Naive thymus-derived CD8-positive, alpha-beta T cell (primary cell): Measurements from ENCODE around the gene SMIM5. TPM values are rescaled to one million over a fixed set of nuclear protein-coding genes. Genes with fewer than 3 reads are reported as not detected.

ENCODE experiments used
- ATAC-seq, 2 donors: fragments of 150-1000 bp; cut with Tn5 transposase in 1 of 2; sonication (Bioruptor Pico), chemical (Tn5 transposase) in 1 of 2; 1 replicate in 1 of 2; 2 replicates in 1 of 2; pipeline ENCODE4 v1.10.0; 2021; ENCODE audit warnings: mild to moderate bottlenecking in 2 of 2, moderate library complexity in 2 of 2
- POLR2A ChIA-PET: fragments of 350-600 bp; sonication (Branson Sonifier 250); formaldehyde crosslinking; loops from one replicate; lab custom pipeline; 2021; ENCODE audit warnings: antibody characterized with exemption; lab: Charles Lee
- DNase-seq, 10 donors: peaks; one replicate each; pipeline versions ENCODE4 v3.0.0 to v3.0.0-alpha.2; 2020 to 2022
- H3K27ac Mint-ChIP-seq, 10 donors: one replicate each; pipeline ENCODE4 v1.8.0; 2020 to 2022; ENCODE audit warnings: mild to moderate bottlenecking in 10 of 10, mixed read lengths in 10 of 10, moderate library complexity in 4 of 10, inconsistent platforms in 1 of 10
- H3K27me3 Mint-ChIP-seq, 5 donors: one replicate each; pipeline ENCODE4 v1.8.0; 2021 to 2022; ENCODE audit warnings: mixed read lengths in 5 of 5
- H3K36me3 Mint-ChIP-seq, 3 donors: one replicate each; pipeline ENCODE4 v1.8.0; 2020 to 2022; ENCODE audit warnings: mixed read lengths in 3 of 3, mild to moderate bottlenecking in 2 of 3, inconsistent platforms in 1 of 3
- H3K4me1 Mint-ChIP-seq, 4 donors: one replicate each; pipeline ENCODE4 v1.8.0; 2021 to 2022; ENCODE audit warnings: mixed read lengths in 4 of 4
- H3K4me3 Mint-ChIP-seq, 10 donors: one replicate each; pipeline ENCODE4 v1.8.0; 2020 to 2022; ENCODE audit warnings: mild to moderate bottlenecking in 10 of 10, mixed read lengths in 10 of 10, moderate library complexity in 6 of 10, inconsistent platforms in 1 of 10
- H3K9me3 Mint-ChIP-seq, 9 donors: one replicate each; pipeline ENCODE4 v1.8.0; 2020 to 2022; ENCODE audit warnings: mixed read lengths in 9 of 9, mild to moderate bottlenecking in 3 of 9, inconsistent platforms in 1 of 9, moderate library complexity in 1 of 9
- polyA plus RNA-seq, 3 donors: library from polyadenylated mRNA; unstranded; fragments of 300-500 nt; fragmentation: Illumina TruSeq; gene quantifications; one replicate each; pipeline ENCODE4 v1.2.3, GENCODE V29; 2021
- total RNA-seq, 8 experiments: library from RNA in 2 of 8; stranded (reverse) in 2 of 8; gene quantifications; one replicate each; pipeline ENCODE4 v1.2.3 and lab custom pipeline; 2021 to 2026

The SMIM5 gene, protein sequence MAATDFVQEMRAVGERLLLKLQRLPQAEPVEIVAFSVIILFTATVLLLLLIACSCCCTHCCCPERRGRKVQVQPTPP
- total RNA-seq = 1 to 10 TPM in 1 of 2 experiments, under 1 TPM in 1; 0.82 to 1.3 TPM
- polyA plus RNA-seq = under 1 TPM in 2 of 3 donors, not detected in 1; 0.06 to 0.13 TPM
- total RNA-seq (lab: John Stamatoyannopoulos, UW) = 0.52 to 3.0 (median 1.1) reads per million in 6 experiments

- DNase-seq (peak; percentile 60 to 87 (median 80)), ATAC-seq (peak; percentile 88 to 90)
- H3K4me3 Mint-ChIP-seq = no peak within 1 kb of the TSS
- H3K36me3 Mint-ChIP-seq = no peaks in the 10 kb centered on the region
- peaks cover 3 to 13% (median 6%) of the 10 kb centered on the region in 4 donors for H3K4me1 Mint-ChIP-seq
- POLR2A ChIA-PET = interaction anchor here (0.6 to 2.7 kb wide), 14 partner anchors 12 to 1116 kb away, joined by 3 to 11 read pairs (median 4); partner anchors contain the start of gene WBP2
- peak within 1 kb of the TSS in 3 of 10 donors; percentile 38 to 86 (median 56) for H3K27ac Mint-ChIP-seq
- H3K27me3 Mint-ChIP-seq = no peaks in the 10 kb centered on the region
- H3K9me3 Mint-ChIP-seq = no peaks in the 10 kb centered on the region
Measured at GRCh38 chr17:75632863-75633485, at the start of gene SMIM5. Gene SMIM5, plus strand, starts transcription at chr17:75633434. Its CDS starts 6,768 bp downstream, at chr17:75640202.

DNA sequence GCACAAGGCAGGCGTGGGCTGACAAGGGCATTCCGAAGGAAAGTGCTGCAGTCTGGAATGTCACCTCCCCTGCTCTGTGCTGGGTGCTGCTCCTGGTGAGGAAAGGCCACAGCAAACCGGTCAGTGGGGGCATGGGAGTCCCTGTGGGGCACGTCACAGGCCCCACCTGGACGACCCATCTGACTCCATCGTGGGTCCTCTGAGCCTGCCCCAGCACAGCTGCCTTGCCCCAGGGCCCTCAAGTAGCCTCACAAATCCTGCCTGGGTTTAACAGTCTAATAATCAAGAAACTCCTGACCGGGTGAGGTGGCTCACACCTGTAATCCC lies 48.4 kb upstream of the SMIM5 start:
- Mint-ChIP-seq H3K4me1 (peaks cover 4 to 22% (median 11%) of the 10 kb centered on the region in 4 donors), H3K27me3 (no peaks in the 10 kb centered on the region), H3K4me3 (no peak overlapping the region), H3K9me3 (peaks cover 0 to 3% (median 0%) of the 10 kb centered on the region in 9 donors), H3K27ac (no peak overlapping the region), H3K36me3 (peaks cover 0 to 4% (median 0%) of the 10 kb centered on the region in 3 donors)
- DNase-seq = no peak
- POLR2A ChIA-PET = no interaction called here
- ATAC-seq = no peak

GRCh38 chr17:75587675-75588595 lies 45.3 kb upstream of the SMIM5 start, which contains the start of gene MYO15B:
Gene MYO15B, plus strand, starts transcription at chr17:75587800. Its CDS starts 258 bp downstream, at chr17:75588058.
- ATAC-seq (peak; percentile 69), DNase-seq (peak; percentile 63 to 85 (median 72))
- Mint-ChIP-seq H3K9me3 (no peaks in the 10 kb centered on the region), H3K27me3 (no peaks in the 10 kb centered on the region), H3K27ac (peak within 1 kb of the TSS; percentile 25 to 90 (median 73)), H3K36me3 (no peaks in the 10 kb centered on the region), H3K4me3 (peak within 1 kb of the TSS; percentile 70 to 90 (median 81)), H3K4me1 (peaks cover 3 to 20% (median 12%) of the 10 kb centered on the region in 4 donors)
- POLR2A ChIA-PET = interaction anchor here (0.6 to 1.8 kb wide), 22 partner anchors 45 to 379 kb away, joined by 3 to 20 read pairs (median 4); partner anchors contain the start of genes LLGL2, MIF4GD, MRPS7 and SLC25A19

DNA sequence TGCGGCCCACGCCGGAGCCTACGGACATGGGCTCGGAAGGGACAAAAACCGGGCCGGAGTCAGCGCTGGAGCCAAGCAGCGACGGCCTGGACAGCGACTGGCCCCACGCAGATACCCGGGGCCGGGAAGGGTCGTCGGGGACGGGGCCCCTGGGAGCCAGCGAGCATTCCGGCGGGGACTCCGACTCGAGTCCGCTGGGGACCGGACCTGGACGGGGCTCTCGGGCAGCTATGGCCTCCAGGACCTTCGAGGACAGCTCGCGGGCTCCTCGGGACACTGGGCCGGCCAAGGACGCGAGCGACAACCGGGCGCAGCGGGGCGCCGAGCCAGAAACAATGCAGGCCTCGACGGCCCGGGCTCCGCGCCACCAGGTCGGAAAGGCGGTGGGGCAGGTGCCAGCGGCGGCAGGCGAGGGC lies 44.6 kb upstream of the SMIM5 start:
- ATAC-seq (peak; percentile 39 to 42), DNase-seq (peak in 1 of 10 donors; percentile 5)
- peaks cover 3 to 20% (median 11%) of the 10 kb centered on the region in 4 donors for H3K4me1 Mint-ChIP-seq
- no peaks in the 10 kb centered on the region for H3K36me3 Mint-ChIP-seq
- no peaks in the 10 kb centered on the region for H3K9me3 Mint-ChIP-seq
- peak overlapping the region in 7 of 10 donors; percentile 73 to 90 (median 81) for H3K4me3 Mint-ChIP-seq
- H3K27me3 Mint-ChIP-seq = no peaks in the 10 kb centered on the region
- H3K27ac Mint-ChIP-seq = peak overlapping the region in 6 of 10 donors; percentile 25 to 90 (median 82)
- POLR2A ChIA-PET = interaction anchor here (0.6 to 1.8 kb wide), 22 partner anchors 11 to 327 kb away, joined by 3 to 20 read pairs (median 4); partner anchors contain the start of genes LLGL2, MIF4GD, MRPS7 and SLC25A19

GRCh38 chr17:75589012-75589918 lies 44.0 kb upstream of the SMIM5 start:
- Mint-ChIP-seq H3K27ac (peak overlapping the region in 8 of 10 donors; percentile 55 to 96 (median 88)), H3K36me3 (no peaks in the 10 kb centered on the region), H3K9me3 (no peaks in the 10 kb centered on the region), H3K4me1 (peaks cover 3 to 20% (median 11%) of the 10 kb centered on the region in 4 donors), H3K4me3 (peak overlapping the region; percentile 67 to 95 (median 81)), H3K27me3 (no peaks in the 10 kb centered on the region)
- DNase-seq (peak; percentile 89 to 98 (median 94)), ATAC-seq (peak; percentile 78 to 83)
- POLR2A ChIA-PET = interaction anchor here (0.6 to 1.8 kb wide), 18 partner anchors 12 to 328 kb away, joined by 3 to 20 read pairs (median 4); partner anchors contain the start of genes GGA3, LLGL2, MIF4GD and MRPS7

GRCh38 chr17:75589919-75590303 lies 43.3 kb upstream of the SMIM5 start:
- Mint-ChIP-seq H3K27me3 (no peaks in the 10 kb centered on the region), H3K27ac (peak overlapping the region in 5 of 10 donors; percentile 27 to 75 (median 52)), H3K4me1 (peaks cover 3 to 20% (median 11%) of the 10 kb centered on the region in 4 donors), H3K9me3 (no peaks in the 10 kb centered on the region), H3K36me3 (no peaks in the 10 kb centered on the region), H3K4me3 (peak overlapping the region in 9 of 10 donors; percentile 15 to 75 (median 46))
- POLR2A ChIA-PET = interaction anchor here (0.6 to 1.5 kb wide), 6 partner anchors 9 to 328 kb away, joined by 3 to 4 read pairs (median 3); partner anchors contain the start of genes GGA3, LLGL2, MIF4GD and MRPS7
- DNase-seq (no peak), ATAC-seq (no peak)

GRCh38 chr17:75590314-75590761 lies 42.9 kb upstream of the SMIM5 start:
- Mint-ChIP-seq H3K9me3 (no peaks in the 10 kb centered on the region), H3K36me3 (no peaks in the 10 kb centered on the region), H3K27ac (peak overlapping the region in 9 of 10 donors; percentile 27 to 84 (median 69)), H3K4me3 (peak overlapping the region; percentile 15 to 75 (median 42)), H3K27me3 (no peaks in the 10 kb centered on the region), H3K4me1 (peaks cover 3 to 20% (median 11%) of the 10 kb centered on the region in 4 donors)
- POLR2A ChIA-PET = interaction anchor here (0.6 to 1.5 kb wide), 6 partner anchors 9 to 329 kb away, joined by 3 to 4 read pairs (median 3); partner anchors contain the start of genes GGA3, LLGL2, MIF4GD and MRPS7
- DNase-seq = no peak
- ATAC-seq = no peak

- H3K27me3 Mint-ChIP-seq = no peaks in the 10 kb centered on the region
- no peaks in the 10 kb centered on the region for H3K9me3 Mint-ChIP-seq
- POLR2A ChIA-PET = interaction anchor here (0.8 to 1.1 kb wide), 3 partner anchors 10 to 185 kb away, joined by 3 read pairs; no protein-coding TSS in a partner anchor
- ATAC-seq = no peak
- H3K4me1 Mint-ChIP-seq = peaks cover 3 to 20% (median 11%) of the 10 kb centered on the region in 4 donors
- no peak for DNase-seq
- peak overlapping the region in 8 of 10 donors; percentile 33 to 84 (median 70) for H3K27ac Mint-ChIP-seq
- H3K4me3 Mint-ChIP-seq = peak overlapping the region in 9 of 10 donors; percentile 22 to 76 (median 44)
- H3K36me3 Mint-ChIP-seq = no peaks in the 10 kb centered on the region
Measured at GRCh38 chr17:75590849-75591721, 42.1 kb upstream of the SMIM5 start.

GRCh38 chr17:75591722-75592302 lies 41.4 kb upstream of the SMIM5 start:
- no peak for ATAC-seq
- H3K4me3 Mint-ChIP-seq = no peak overlapping the region
- no peaks in the 10 kb centered on the region for H3K36me3 Mint-ChIP-seq
- H3K4me1 Mint-ChIP-seq = peaks cover 3 to 18% (median 10%) of the 10 kb centered on the region in 4 donors
- peak overlapping the region in 3 of 10 donors; percentile 27 to 76 (median 40) for H3K27ac Mint-ChIP-seq
- no peaks in the 10 kb centered on the region for H3K27me3 Mint-ChIP-seq
- no peak for DNase-seq
- H3K9me3 Mint-ChIP-seq = no peaks in the 10 kb centered on the region
- POLR2A ChIA-PET = interaction anchor here (0.5 kb wide), 1 partner anchor 323 kb away, joined by 5 read pairs; no protein-coding TSS in a partner anchor
